ENCODE data around the gene MAPK10.
"Not testable (repeated sequence)": the region's sequence is repeated elsewhere in the genome, so short reads cannot be mapped to it uniquely, and the experiment has no call there.

MAPK10 gene

DNA sequence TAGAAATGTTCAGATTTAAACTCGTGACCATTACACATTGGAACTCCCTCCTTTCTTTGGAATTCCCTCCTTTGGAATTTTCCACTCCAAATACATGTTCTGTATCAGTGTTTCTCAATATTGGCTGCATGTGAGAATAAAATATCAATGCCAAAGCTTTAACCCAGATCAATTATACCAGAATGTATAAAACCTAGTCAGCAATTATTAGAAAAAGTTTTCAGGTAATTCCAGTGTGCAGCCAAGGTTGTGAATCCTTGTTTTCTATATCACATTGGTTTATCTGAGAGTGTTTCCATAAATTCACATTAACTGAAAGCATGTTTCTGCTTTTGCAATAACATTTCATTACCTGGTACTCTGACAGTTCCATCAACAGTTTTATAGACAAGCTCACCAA lies 394.3 kb downstream of the MAPK10 start:
- TF ChIP-seq CTCF (IDR thresholded peaks at IDR 0.05) = no peak
- Mint-ChIP-seq H3K27me3 (ENCODE audit: low read depth, poor library complexity) (no peaks in the 10 kb centered on the region), H3K36me3 (ENCODE audit: low read depth) (peaks cover 31% of the 10 kb centered on the region), H3K9me3 (peaks cover 19% of the 10 kb centered on the region), H3K4me3 (no peak overlapping the region), H3K4me1 (peaks cover 43% of the 10 kb centered on the region), H3K27ac (no peak overlapping the region)
- DNase-seq = no peak

DNA sequence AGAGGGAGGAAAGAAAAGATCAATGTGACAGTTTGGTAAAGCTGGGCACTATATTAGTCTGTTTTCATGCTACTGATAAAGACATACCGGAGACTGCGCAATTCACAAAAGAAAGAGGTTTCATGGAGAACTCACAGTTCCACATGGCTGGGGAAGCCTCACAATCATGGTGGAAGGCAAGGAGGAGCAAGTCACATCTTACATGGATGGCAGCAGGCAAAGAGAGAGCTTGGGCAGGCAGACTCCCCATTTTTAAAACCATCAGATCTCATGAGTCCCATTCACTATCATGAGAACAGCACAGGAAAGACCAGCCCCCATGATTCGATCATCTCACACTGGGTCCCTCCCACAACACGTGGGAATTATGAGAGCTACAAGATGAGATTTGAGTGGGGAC lies 394.8 kb downstream of the MAPK10 start:
- Mint-ChIP-seq H3K4me1 (peaks cover 38% of the 10 kb centered on the region), H3K36me3 (ENCODE audit: low read depth) (peaks cover 31% of the 10 kb centered on the region), H3K9me3 (peaks cover 19% of the 10 kb centered on the region)
- not testable (repeated sequence) for DNase-seq; H3K4me3 Mint-ChIP-seq; H3K27ac Mint-ChIP-seq; H3K27me3 Mint-ChIP-seq (ENCODE audit: low read depth, poor library complexity)

- Mint-ChIP-seq H3K27me3 (ENCODE audit: low read depth, poor library complexity) (no peaks in the 10 kb centered on the region), H3K36me3 (ENCODE audit: low read depth) (peaks cover 32% of the 10 kb centered on the region), H3K9me3 (peaks cover 19% of the 10 kb centered on the region), H3K4me1 (peaks cover 33% of the 10 kb centered on the region), H3K27ac (peak overlapping the region; percentile 41), H3K4me3 (no peak overlapping the region)
- no peak for DNase-seq
- TF ChIP-seq CTCF (IDR thresholded peaks at IDR 0.05) = no peak
Measured at GRCh38 chr4:85964298-85964697, 395.6 kb downstream of the MAPK10 start.

GRCh38 chr4:85963231-85963630 lies 396.6 kb downstream of the MAPK10 start:
- Mint-ChIP-seq H3K9me3 (peaks cover 19% of the 10 kb centered on the region), H3K27ac (no peak overlapping the region), H3K36me3 (ENCODE audit: low read depth) (peaks cover 41% of the 10 kb centered on the region), H3K4me3 (no peak overlapping the region), H3K4me1 (peaks cover 30% of the 10 kb centered on the region), H3K27me3 (ENCODE audit: low read depth, poor library complexity) (no peaks in the 10 kb centered on the region)
- TF ChIP-seq CTCF (IDR thresholded peaks at IDR 0.05) = no peak
- no peak for DNase-seq

DNA sequence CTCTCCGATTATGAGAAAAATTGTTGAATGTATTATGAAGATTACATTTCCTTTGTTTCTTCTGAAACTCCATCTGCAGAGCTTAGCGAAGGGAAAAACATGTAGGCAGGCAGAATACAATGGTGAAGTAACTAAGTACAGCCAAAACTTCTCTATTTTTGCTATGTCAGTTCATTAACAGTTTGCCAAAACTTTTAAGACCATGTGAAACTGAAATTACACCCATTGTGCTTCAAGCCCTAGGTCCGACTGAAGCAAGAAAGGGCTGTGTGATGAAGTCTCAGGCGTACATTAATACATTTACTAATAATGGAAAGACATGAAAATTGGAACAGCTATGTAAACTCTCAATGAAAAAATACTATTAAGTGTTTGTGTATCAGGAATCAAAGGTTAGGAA lies 398.0 kb downstream of the MAPK10 start:
- Mint-ChIP-seq H3K36me3 (ENCODE audit: low read depth) (peaks cover 41% of the 10 kb centered on the region), H3K27ac (no peak overlapping the region), H3K9me3 (peaks cover 19% of the 10 kb centered on the region), H3K4me3 (no peak overlapping the region), H3K27me3 (ENCODE audit: low read depth, poor library complexity) (no peaks in the 10 kb centered on the region), H3K4me1 (peaks cover 23% of the 10 kb centered on the region)
- no peak for TF ChIP-seq CTCF (IDR thresholded peaks at IDR 0.05)
- no peak for DNase-seq

GRCh38 chr4:85956293-85956945 lies 403.4 kb downstream of the MAPK10 start:
- H3K27ac Mint-ChIP-seq = peak overlapping the region; percentile 93
- H3K36me3 Mint-ChIP-seq (ENCODE audit: low read depth) = peaks cover 34% of the 10 kb centered on the region
- no peak for DNase-seq
- H3K4me1 Mint-ChIP-seq = peaks cover 55% of the 10 kb centered on the region
- no peak for TF ChIP-seq CTCF (IDR thresholded peaks at IDR 0.05)
- H3K27me3 Mint-ChIP-seq (ENCODE audit: low read depth, poor library complexity) = no peaks in the 10 kb centered on the region
- no peak overlapping the region for H3K4me3 Mint-ChIP-seq
- H3K9me3 Mint-ChIP-seq = no peaks in the 10 kb centered on the region
